ENCODE measurements around the gene HIGD1A.

The HIGD1A gene

GRCh38 chr3:42804106-42804830 is at the start of gene HIGD1A:
Gene HIGD1A (minus strand): TSS chr3:42804490. CDS start chr3:42794253, 10,237 bp downstream.
- peak; percentile 80 to 83 for DNase-seq (ENCODE audit: low read depth in 2 of 2)

- no peak for DNase-seq (ENCODE audit: low read depth in 2 of 2)
Observed at GRCh38 chr3:42853739-42854302, 49.5 kb upstream of the HIGD1A start.

GRCh38 chr3:42853056-42853455 is 48.8 kb upstream of the HIGD1A start:
- no peak for DNase-seq (ENCODE audit: low read depth in 2 of 2)

- no peak for DNase-seq (ENCODE audit: low read depth in 2 of 2)
Observed at GRCh38 chr3:42852441-42852840, 48.2 kb upstream of the HIGD1A start.

GRCh38 chr3:42851228-42851834 is 47.0 kb upstream of the HIGD1A start:
- DNase-seq (ENCODE audit: low read depth in 2 of 2) = no peak

GRCh38 chr3:42850263-42850662 is 46.0 kb upstream of the HIGD1A start:
- DNase-seq (ENCODE audit: low read depth in 2 of 2) = no peak

- DNase-seq (ENCODE audit: low read depth in 2 of 2) = no peak
Observed at GRCh38 chr3:42849017-42849416, 44.7 kb upstream of the HIGD1A start.

- DNase-seq (ENCODE audit: low read depth in 2 of 2) = no peak
Observed at GRCh38 chr3:42847731-42848130, 43.4 kb upstream of the HIGD1A start.

GRCh38 chr3:42846685-42847522 is 42.6 kb upstream of the HIGD1A start:
- DNase-seq (ENCODE audit: low read depth in 2 of 2) = no peak

- DNase-seq (ENCODE audit: low read depth in 2 of 2) = no peak
Observed at GRCh38 chr3:42844815-42845214, 40.5 kb upstream of the HIGD1A start.

- DNase-seq (ENCODE audit: low read depth in 2 of 2) = no peak
Observed at GRCh38 chr3:42844412-42844713, 40.1 kb upstream of the HIGD1A start.

- no peak for DNase-seq (ENCODE audit: low read depth in 2 of 2)
Observed at GRCh38 chr3:42843713-42844411, 39.6 kb upstream of the HIGD1A start.

- DNase-seq (ENCODE audit: low read depth in 2 of 2) = no peak
Observed at GRCh38 chr3:42841332-42841731, 37.0 kb upstream of the HIGD1A start.

- DNase-seq (ENCODE audit: low read depth in 2 of 2) = no peak
Observed at GRCh38 chr3:42839616-42840015, 35.3 kb upstream of the HIGD1A start.

GRCh38 chr3:42838571-42838970 is 34.3 kb upstream of the HIGD1A start:
- DNase-seq (ENCODE audit: low read depth in 2 of 2) = no peak

GRCh38 chr3:42836150-42837123 is 32.1 kb upstream of the HIGD1A start:
- no peak for DNase-seq (ENCODE audit: low read depth in 2 of 2)

GRCh38 chr3:42831321-42831713 is 27.0 kb upstream of the HIGD1A start:
- peak; percentile 29 to 34 for DNase-seq (ENCODE audit: low read depth in 2 of 2)

GRCh38 chr3:42830437-42831320 is 26.4 kb upstream of the HIGD1A start:
- DNase-seq (ENCODE audit: low read depth in 2 of 2) = no peak

- DNase-seq (ENCODE audit: low read depth in 2 of 2) = no peak
Observed at GRCh38 chr3:42829628-42830436, 25.5 kb upstream of the HIGD1A start.
